GM12878 (cell line): ENCODE measurements around the gene ACTA2. TPM values are rescaled to one million over a fixed set of nuclear protein-coding genes. Genes with fewer than 3 reads are reported as not detected.

Source experiments
- CTCF ChIP-seq, 3 experiments: IDR thresholded peaks in 2 of 3; conservative IDR thresholded peaks in 1 of 3; 2 replicates each; pipeline ENCODE4 v1.5.1; 2011; ENCODE audit warnings: low read depth in 3 of 3, low read length in 3 of 3, mild to moderate bottlenecking in 3 of 3, control low read depth in 2 of 3, moderate library complexity in 2 of 3, inconsistent platforms in 1 of 3, mixed read lengths in 1 of 3; ENCODE audit not compliant: control insufficient read depth in 2 of 3, insufficient read depth in 1 of 3; ENCODE audit errors: extremely low read depth in 1 of 3
- NFYB ChIP-seq: IDR thresholded peaks from 2 replicates; pipeline ENCODE4 v1.6.1; 2011; ENCODE audit warnings: low read depth, mild to moderate bottlenecking, low read length, improper control_type of control experiment, moderate library complexity; ENCODE audit not compliant: insufficient read depth
- PKNOX1 ChIP-seq: fragments of 450-650 bp; IDR thresholded peaks from 2 replicates; pipeline ENCODE4 v1.6.1; 2016; ENCODE audit warnings: mild to moderate bottlenecking
- POLR2A ChIP-seq: IDR thresholded peaks from 2 replicates; pipeline ENCODE4 v1.6.1; 2011; ENCODE audit warnings: low read depth, mild to moderate bottlenecking, low read length
- SKIL ChIP-seq: fragments of 450-650 bp; IDR thresholded peaks from 2 replicates; pipeline ENCODE4 v1.6.1; 2017; ENCODE audit warnings: mild to moderate bottlenecking, low read depth, inconsistent platforms; ENCODE audit not compliant: poor library complexity, severe bottlenecking
- polyA plus RNA-seq, 11 experiments: library from polyadenylated mRNA; depleted of rRNA in 4 of 11; unstranded in 6 of 11; stranded (reverse) in 5 of 11; fragments of >200 nt; fragmentation: Nextera tagmentation in 4 of 11; fragmentation: Illumina TruSeq in 1 of 11; extraction: Ambion mirVana in 4 of 11; extraction: Trizol in 1 of 11; gene quantifications; 1 replicate in 1 of 11; 2 replicates in 10 of 11; pipeline versions ENCODE4 v1.2.1 to v1.2.3, GENCODE V29; 2011 to 2016; ENCODE audit warnings: inconsistent platforms in 2 of 11, missing spikeins in 2 of 11, low read depth in 1 of 11
- total RNA-seq, 4 experiments: library from RNA; depleted of rRNA in 3 of 4; stranded (reverse); fragments of >200 nt in 3 of 4; fragmentation: Illumina TruSeq in 1 of 4; extraction: Trizol in 1 of 4; gene quantifications; 2 replicates each; pipeline versions ENCODE4 v1.2.1 to v1.2.3, GENCODE V29; 2013 to 2021

ACTA2 gene
- total and polyA plus RNA-seq, 10 of the 15 experiments (the other 5 are each of a cell fraction or from before 2014, with no cell fraction given) = 7.4 to 78.2 (median 32.4) TPM

GRCh38 chr10:88927416-88927690 is 25.2 kb downstream of the ACTA2 start (continued):
- no peak for TF ChIP-seq NFYB
- no peak for TF ChIP-seq CTCF (IDR thresholded peaks at IDR 0.05 in 2 of 3, conservative IDR thresholded peaks at IDR 0.05 in 1 of 3; ENCODE audit: control insufficient read depth in 2 of 3, extremely low read depth in 1 of 3, insufficient read depth in 1 of 3, low read depth in 3 of 3, low read length in 3 of 3)
- no peak for TF ChIP-seq POLR2A
- no peak for TF ChIP-seq SKIL
- TF ChIP-seq PKNOX1 = no peak
